ENCODE results near the gene ASPHD1.
"Not testable (repeated sequence)": the region's sequence is repeated elsewhere in the genome, so short reads cannot be mapped to it uniquely, and the experiment has no call there.

Gene ASPHD1, protein sequence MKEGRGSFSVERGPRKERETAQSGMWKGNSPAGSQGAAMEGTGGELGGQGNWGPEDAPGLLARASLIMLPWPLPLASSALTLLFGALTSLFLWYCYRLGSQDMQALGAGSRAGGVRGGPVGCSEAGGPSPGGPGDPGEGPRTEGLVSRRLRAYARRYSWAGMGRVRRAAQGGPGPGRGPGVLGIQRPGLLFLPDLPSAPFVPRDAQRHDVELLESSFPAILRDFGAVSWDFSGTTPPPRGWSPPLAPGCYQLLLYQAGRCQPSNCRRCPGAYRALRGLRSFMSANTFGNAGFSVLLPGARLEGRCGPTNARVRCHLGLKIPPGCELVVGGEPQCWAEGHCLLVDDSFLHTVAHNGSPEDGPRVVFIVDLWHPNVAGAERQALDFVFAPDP

DNA sequence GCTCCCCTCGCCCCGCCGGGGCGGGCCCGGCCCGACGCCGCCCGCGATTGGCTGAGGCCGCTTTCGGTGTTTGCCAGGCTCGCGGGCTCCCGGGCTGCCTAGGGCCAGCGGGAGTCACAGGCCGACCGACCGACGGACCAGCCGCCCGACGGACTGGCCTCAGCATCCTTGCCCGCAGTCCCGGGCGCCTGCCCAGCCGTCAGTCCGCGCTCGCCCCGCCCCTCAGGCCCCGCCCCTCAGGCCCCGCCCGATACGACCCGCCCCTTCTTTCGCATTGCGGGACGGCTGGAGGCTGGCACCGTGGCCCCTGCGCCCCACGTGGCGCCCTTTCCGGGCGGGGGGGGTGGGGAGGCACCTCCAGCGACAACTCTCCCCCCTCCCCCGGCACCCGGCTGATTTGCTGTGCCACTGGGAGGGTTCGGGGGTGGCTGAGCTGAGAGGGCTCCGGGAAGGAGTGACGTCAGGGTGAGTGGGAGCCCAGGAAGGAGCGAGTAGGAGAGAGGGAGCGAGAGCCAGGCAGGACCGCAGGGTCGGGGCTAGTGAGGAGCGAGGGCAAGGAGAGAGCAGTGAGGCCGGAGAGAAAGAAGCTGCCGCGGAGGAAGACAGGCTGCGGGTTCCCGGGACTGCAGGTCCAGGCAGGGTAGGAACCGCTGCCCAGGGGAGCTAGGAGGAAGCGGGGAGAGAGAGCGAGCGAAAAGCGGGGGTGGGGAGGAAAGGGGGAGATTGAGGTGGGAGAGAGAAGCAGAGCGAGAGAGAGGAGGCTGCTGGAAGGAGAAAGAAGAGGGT lies at the start of gene ASPHD1:
Gene ASPHD1 (plus strand): TSS at position 387 of the 786 bp plus-strand sequence. CDS start 484 bp downstream, outside the sequence.
- peak; percentile 37 for DNase-seq (ENCODE audit: low read depth)

GRCh38 chr16:29850998-29851397 lies 49.3 kb upstream of the ASPHD1 start:
- DNase-seq (ENCODE audit: low read depth): no peak

DNA sequence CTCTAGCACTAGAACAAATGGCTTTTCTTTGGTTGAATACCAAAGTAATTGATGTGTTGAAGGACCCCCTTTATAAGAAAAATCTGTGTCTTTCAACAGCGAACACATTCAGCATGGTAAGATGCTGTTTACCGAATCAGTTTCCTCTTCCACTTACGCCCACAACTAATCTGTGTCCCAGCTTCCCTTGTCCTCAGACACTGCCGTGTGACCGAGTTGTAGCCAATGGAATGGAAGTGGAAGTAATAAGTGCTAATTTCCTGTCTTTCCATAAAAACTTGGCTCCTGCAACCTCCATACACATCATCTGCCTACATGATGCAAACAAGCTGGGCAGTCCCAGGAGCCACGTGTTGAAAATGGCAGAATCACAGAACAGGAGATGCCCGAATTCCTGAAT lies 47.6 kb upstream of the ASPHD1 start:
- DNase-seq (ENCODE audit: low read depth): no peak

DNA sequence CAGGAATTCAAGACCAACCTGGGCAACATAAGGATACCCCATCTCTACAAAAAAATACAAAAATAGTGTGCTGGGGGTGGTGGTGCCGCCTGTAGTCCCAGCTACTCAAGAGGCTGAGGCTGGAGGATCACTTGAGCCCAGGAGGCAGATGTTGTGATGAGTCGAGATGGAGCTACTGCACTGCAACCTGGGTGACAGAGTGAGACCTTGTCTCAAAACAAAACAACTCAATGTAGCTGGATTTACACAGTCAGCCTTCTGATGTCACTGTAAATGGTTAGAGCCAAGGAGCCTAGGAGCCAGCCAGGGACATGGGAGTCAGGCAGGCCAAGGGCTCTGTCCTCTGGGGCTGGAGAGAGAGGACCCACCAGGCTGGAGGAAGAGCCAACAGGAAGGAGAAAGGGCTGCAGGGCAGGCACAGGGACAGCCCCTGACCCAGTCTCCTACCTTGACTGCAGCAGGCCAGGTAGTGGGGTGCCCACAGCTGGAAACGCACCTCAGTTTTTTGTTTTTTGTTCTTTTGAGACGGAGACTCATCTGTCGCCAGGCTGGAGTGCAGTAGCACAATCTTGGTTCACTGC lies 45.7 kb upstream of the ASPHD1 start:
- no peak for DNase-seq (ENCODE audit: low read depth)

- DNase-seq (ENCODE audit: low read depth): no peak
Observed at GRCh38 chr16:29857133-29857760, 43.0 kb upstream of the ASPHD1 start.

GRCh38 chr16:29858149-29858849 lies 42.0 kb upstream of the ASPHD1 start:
- DNase-seq (ENCODE audit: low read depth): no peak

GRCh38 chr16:29858974-29859373 lies 41.3 kb upstream of the ASPHD1 start:
- DNase-seq (ENCODE audit: low read depth): no peak

- DNase-seq (ENCODE audit: low read depth): no peak
Observed at GRCh38 chr16:29860218-29860617, 40.1 kb upstream of the ASPHD1 start.

GRCh38 chr16:29862383-29862883 lies 37.9 kb upstream of the ASPHD1 start:
- no peak for DNase-seq (ENCODE audit: low read depth)

- DNase-seq (ENCODE audit: low read depth): peak; percentile 91
Observed at GRCh38 chr16:29862884-29863668, 37.2 kb upstream of the ASPHD1 start, which contains the start of gene CDIPT. CDIPT (minus strand) TSS chr16:29863226; CDS start chr16:29862857, 369 bp downstream.

GRCh38 chr16:29863669-29863984 lies 36.7 kb upstream of the ASPHD1 start:
- no peak for DNase-seq (ENCODE audit: low read depth)

GRCh38 chr16:29864205-29864604 lies 36.1 kb upstream of the ASPHD1 start:
- no peak for DNase-seq (ENCODE audit: low read depth)

DNA sequence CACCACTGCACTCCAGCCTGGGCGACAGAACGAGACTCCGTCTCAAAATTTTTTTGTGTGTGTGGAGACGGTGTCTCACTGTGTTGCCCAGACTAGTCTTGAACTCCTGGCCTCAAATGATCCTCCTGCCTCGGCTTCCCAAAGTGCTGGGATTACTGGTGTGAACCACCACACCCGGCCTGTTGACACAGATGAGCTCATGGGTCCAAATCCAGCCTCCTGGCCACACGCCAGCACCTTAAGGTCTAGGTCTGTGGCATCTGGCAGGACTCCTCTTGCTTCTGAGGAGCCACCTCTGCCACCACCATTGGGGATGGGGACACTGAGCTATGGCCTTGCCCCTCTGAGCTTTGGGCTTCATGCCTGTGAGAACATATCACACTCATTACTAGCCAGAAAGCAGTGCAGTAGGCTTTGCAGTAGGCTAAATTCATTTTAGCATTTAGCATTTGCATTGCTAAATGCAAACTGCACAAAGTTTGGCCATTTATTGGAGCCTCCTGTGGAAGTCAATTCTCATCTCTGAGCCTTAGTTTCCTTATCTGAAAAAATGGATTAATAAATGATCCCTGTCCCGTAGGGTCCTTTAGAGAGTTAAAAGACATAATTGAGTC lies 31.8 kb upstream of the ASPHD1 start:
- DNase-seq (ENCODE audit: low read depth): no peak

DNA sequence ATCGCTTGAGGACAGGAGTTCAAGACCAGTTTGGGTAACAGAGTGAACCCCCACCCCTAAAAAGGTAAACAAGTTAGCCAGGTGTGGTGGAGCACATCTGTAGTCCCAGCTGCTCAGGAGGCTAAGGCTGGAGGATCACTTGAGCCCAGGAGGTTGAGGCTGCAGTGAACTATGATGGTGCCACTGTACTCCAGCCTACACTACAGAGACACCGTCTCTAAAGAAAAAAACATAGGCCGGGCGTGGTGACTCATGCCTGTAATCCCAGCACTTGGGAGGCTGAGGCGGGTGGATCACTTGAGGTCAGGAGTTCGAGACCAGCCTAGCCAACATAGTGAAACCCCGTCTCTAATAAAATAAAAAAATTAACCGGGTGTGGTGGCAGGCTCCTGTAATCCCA lies 31.2 kb upstream of the ASPHD1 start:
- DNase-seq (ENCODE audit: low read depth): not testable (repeated sequence)

GRCh38 chr16:29871822-29872546 lies 28.3 kb upstream of the ASPHD1 start:
- no peak for DNase-seq (ENCODE audit: low read depth)

- DNase-seq (ENCODE audit: low read depth): no peak
Observed at GRCh38 chr16:29873319-29873718, 27.0 kb upstream of the ASPHD1 start.

- DNase-seq (ENCODE audit: low read depth): no peak
Observed at GRCh38 chr16:29875206-29875605, 25.1 kb upstream of the ASPHD1 start.

GRCh38 chr16:29876217-29876593 lies 24.1 kb upstream of the ASPHD1 start:
- DNase-seq (ENCODE audit: low read depth): no peak

DNA sequence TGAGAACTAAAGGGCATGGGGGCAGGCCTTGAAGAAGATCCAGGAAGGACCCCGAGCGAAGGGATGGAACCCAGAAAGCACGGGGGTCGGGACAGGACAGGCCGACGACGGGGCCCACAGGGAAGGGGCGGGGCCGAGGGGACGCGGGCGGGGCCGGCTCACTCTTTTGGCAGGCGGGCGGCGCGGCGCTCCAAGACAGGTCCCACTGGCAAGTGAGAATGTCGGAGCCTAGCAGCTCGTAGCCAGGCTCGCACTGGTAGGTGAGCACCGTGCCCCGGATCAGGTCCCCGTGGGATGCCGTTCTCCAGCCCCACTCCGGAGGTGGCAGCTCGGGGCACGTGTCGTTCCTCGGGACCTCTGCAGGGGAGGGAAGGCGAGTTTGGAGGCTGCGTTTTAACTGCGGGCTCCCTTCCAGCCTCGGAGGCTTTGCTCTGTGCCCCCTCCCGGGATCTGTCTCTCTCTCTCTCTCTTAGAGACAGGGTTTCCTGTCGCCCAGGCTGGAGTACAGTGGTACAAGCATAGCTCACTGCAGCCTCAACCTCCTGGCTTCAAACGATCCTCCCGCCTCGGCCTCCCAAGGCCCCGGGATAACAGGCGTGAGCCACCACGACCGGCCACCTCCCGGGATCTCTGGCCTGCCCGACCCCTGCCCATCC lies 23.6 kb upstream of the ASPHD1 start:
- peak; percentile 17 for DNase-seq (ENCODE audit: low read depth)

Measured in activated gamma-delta T cell treated with anti-CD3 and anti-CD28 coated beads, Interleukin-2, amount 50 U/mL, for 16 hours (primary cell).